ENCODE measurements around the gene ISOC2. TPM values are rescaled to one million over a fixed set of nuclear protein-coding genes. Genes with fewer than 3 reads are reported as not detected.

ISOC2 gene
- total and polyA plus RNA-seq, 2 donors (not counting 3 experiments of a cell fraction or from before 2014, with no cell fraction given), result 49.3 to 68.7 TPM

GRCh38 chr19:55471266-55471665 is 9.8 kb upstream of the ISOC2 start:
- no peak for TF ChIP-seq FOS (IDR thresholded peaks at IDR 0.05; ENCODE audit: borderline replicate concordance, insufficient read depth, low read length)
- no peak for TF ChIP-seq JUN (IDR thresholded peaks at IDR 0.05; ENCODE audit: borderline replicate concordance, insufficient read depth, insufficient read length, low read depth)
- TF ChIP-seq CTCF (IDR thresholded peaks at IDR 0.05; ENCODE audit: extremely low read depth in 1 of 2, insufficient read depth in 1 of 2, low read depth in 1 of 2, low read length in 2 of 2), result no peak
- TF ChIP-seq MAX (IDR thresholded peaks at IDR 0.05; ENCODE audit: insufficient read depth, insufficient read length), result no peak
- no peak for TF ChIP-seq GATA2 (IDR thresholded peaks at IDR 0.05; ENCODE audit: insufficient read depth, insufficient read length, low read depth, low read length)
- TF ChIP-seq EZH2 (IDR thresholded peaks at IDR 0.05; ENCODE audit: borderline replicate concordance, low read depth, low read length, severe bottlenecking), result no peak
- TF ChIP-seq POLR2AphosphoS5 (IDR thresholded peaks at IDR 0.05; ENCODE audit: insufficient read depth, low read depth, low read length), result no peak
- TF ChIP-seq POLR2A (IDR thresholded peaks at IDR 0.05; ENCODE audit: low read depth, low read length), result no peak
- no peak for TF ChIP-seq MYC (IDR thresholded peaks at IDR 0.05; ENCODE audit: low read depth, low read length)

More at GRCh38 chr19:55471266-55471665, 9.8 kb upstream of the ISOC2 start:
- H3K9ac ChIP-seq (replicated peaks; ENCODE audit: extremely low read depth, insufficient read depth, low read length), result no peak overlapping the region
- H3K4me1 ChIP-seq (ENCODE audit: control insufficient read depth, extremely low read depth, insufficient read depth, low read length), result peaks cover 5% of the 10 kb centered on the region
- no peak overlapping the region for H3K4me2 ChIP-seq (ENCODE audit: insufficient read depth, low read length)
- no peaks in the 10 kb centered on the region for H3K36me3 ChIP-seq (ENCODE audit: control insufficient read depth in 2 of 2, extremely low read depth in 1 of 2, insufficient read depth in 2 of 2, low read length in 2 of 2)
- no peak for DNase-seq (ENCODE audit: low read depth, low spot score)
- H3K27me3 ChIP-seq (ENCODE audit: control insufficient read depth in 2 of 2, insufficient read depth in 2 of 2, low read length in 2 of 2), result no peaks in the 10 kb centered on the region
- H3K27ac ChIP-seq (ENCODE audit: insufficient read depth, low read depth, low read length), result no peak overlapping the region
- H3K4me3 ChIP-seq (replicated peaks in 1 of 3; ENCODE audit: insufficient read depth in 1 of 3, low read depth in 1 of 3, low read length in 3 of 3), result no peak overlapping the region
- BruUV-seq (replicated peaks), result no TSS peak
- dilution Hi-C loops (cut with MboI; ENCODE audit: extremely low pct_ligation_motif_present, low sequenced_read_pairs), result no loop called here
- no peaks in the 10 kb centered on the region for H3K9me3 ChIP-seq (replicated peaks; ENCODE audit: control insufficient read depth, insufficient read depth, low read length)
- ChIA-PET CTCF (interaction anchor here (1.1 to 2.0 kb wide), 2 partner anchors 33 to 160 kb away, joined by 3 to 14 read pairs; no protein-coding TSS in a partner anchor), POLR2A (interaction anchor here (0.7 kb wide), 1 partner anchor 8 kb away, joined by 5 read pairs; no protein-coding TSS in a partner anchor)
- no peak overlapping the region for H2AFZ ChIP-seq (ENCODE audit: low read depth, low read length)
- no peaks in the 10 kb centered on the region for H4K20me1 ChIP-seq (replicated peaks; ENCODE audit: control insufficient read depth, extremely low read depth, insufficient read depth, low read length)
- no peak for FAIRE-seq
- intact Hi-C loops (cut with micrococcal nuclease), result no loop called here
- H3K9me1 ChIP-seq (replicated peaks; ENCODE audit: control insufficient read depth, extremely low read depth, insufficient read depth, low read length), result no peaks in the 10 kb centered on the region
- no peaks in the 10 kb centered on the region for H3K79me2 ChIP-seq (ENCODE audit: control insufficient read depth, insufficient read depth, low read length)
